ENCODE measurements around the gene PHF20.

PHF20 gene

GRCh38 chr20:35726842-35727711 lies 44.7 kb upstream of the PHF20 start:
- peak overlapping the region; percentile 80 for H4K12ac ChIP-seq (ENCODE audit: low read depth, low read length)
- H2AK5ac ChIP-seq (ENCODE audit: low read length) = no peak overlapping the region
- H4K91ac ChIP-seq (ENCODE audit: low read depth, low read length) = no peak overlapping the region
- no peak overlapping the region for H4K8ac ChIP-seq (ENCODE audit: low read depth, low read length)
- no peak overlapping the region for H2BK5ac ChIP-seq (ENCODE audit: low read depth, low read length, poor library complexity)
- peaks cover 50 to 62% of the 10 kb centered on the region in 2 experiments for H3K36me3 ChIP-seq (ENCODE audit: control insufficient read depth in 1 of 2, insufficient read depth in 2 of 2, low read length in 2 of 2)
- no CpG with 5 or more reads among the region's 20 CpGs for WGBS (ENCODE audit: extremely low coverage, insufficient coverage, insufficient read length)
- H3K27ac ChIP-seq (ENCODE audit: low read depth, low read length) = no peak overlapping the region
- no peak overlapping the region for H3K9ac ChIP-seq (ENCODE audit: low read length)
- H3K9me3 ChIP-seq (ENCODE audit: insufficient read depth, low read depth, low read length) = no peaks in the 10 kb centered on the region
- H3K4ac ChIP-seq (ENCODE audit: low read depth, low read length) = peak overlapping the region; percentile 72
- no peaks in the 10 kb centered on the region for H3K4me1 ChIP-seq (ENCODE audit: control insufficient read depth in 1 of 2, insufficient read depth in 2 of 2, low read length in 2 of 2)
- DNase-seq = no peak
- H3K4me2 ChIP-seq (ENCODE audit: low read length) = no peak overlapping the region
- no peak overlapping the region for H3K14ac ChIP-seq (ENCODE audit: low read length)
- peaks cover 2% of the 10 kb centered on the region for H3K79me2 ChIP-seq (ENCODE audit: control insufficient read depth, insufficient read depth, low read length, poor library complexity)
- no peak overlapping the region for H2BK120ac ChIP-seq (ENCODE audit: insufficient read depth, low read length, poor library complexity)
- H3K18ac ChIP-seq (ENCODE audit: low read length) = no peak overlapping the region
- no peak overlapping the region for H3K4me3 ChIP-seq (ENCODE audit: low read depth, low read length)
- H2AFZ ChIP-seq (ENCODE audit: insufficient read depth, low read length, poor library complexity) = no peak overlapping the region
- H3K23ac ChIP-seq (ENCODE audit: low read length) = no peak overlapping the region
- no peaks in the 10 kb centered on the region for H3K79me1 ChIP-seq (ENCODE audit: low read length)
- no peak overlapping the region for H2BK12ac ChIP-seq (ENCODE audit: low read length)
- H3K27me3 ChIP-seq (ENCODE audit: insufficient read depth, low read length) = no peaks in the 10 kb centered on the region

GRCh38 chr20:35729283-35729807 lies 42.5 kb upstream of the PHF20 start:
- peaks cover 44 to 57% of the 10 kb centered on the region in 2 experiments for H3K36me3 ChIP-seq (ENCODE audit: control insufficient read depth in 1 of 2, insufficient read depth in 2 of 2, low read length in 2 of 2)
- H3K9ac ChIP-seq (ENCODE audit: low read length) = no peak overlapping the region
- peaks cover 7% of the 10 kb centered on the region for H3K79me2 ChIP-seq (ENCODE audit: control insufficient read depth, insufficient read depth, low read length, poor library complexity)
- DNase-seq = no peak
- H4K12ac ChIP-seq (ENCODE audit: low read depth, low read length) = no peak overlapping the region
- H3K27ac ChIP-seq (ENCODE audit: low read depth, low read length) = no peak overlapping the region
- H3K14ac ChIP-seq (ENCODE audit: low read length) = no peak overlapping the region
- no peak overlapping the region for H3K23ac ChIP-seq (ENCODE audit: low read length)
- no peak overlapping the region for H3K4me3 ChIP-seq (ENCODE audit: low read depth, low read length)
- no peak overlapping the region for H2BK5ac ChIP-seq (ENCODE audit: low read depth, low read length, poor library complexity)
- no peak overlapping the region for H2BK120ac ChIP-seq (ENCODE audit: insufficient read depth, low read length, poor library complexity)
- H3K9me3 ChIP-seq (ENCODE audit: insufficient read depth, low read depth, low read length) = no peaks in the 10 kb centered on the region
- no peaks in the 10 kb centered on the region for H3K79me1 ChIP-seq (ENCODE audit: low read length)
- no peak overlapping the region for H3K4ac ChIP-seq (ENCODE audit: low read depth, low read length)
- H4K91ac ChIP-seq (ENCODE audit: low read depth, low read length) = no peak overlapping the region
- no CpG with 5 or more reads among the region's 7 CpGs for WGBS (ENCODE audit: extremely low coverage, insufficient coverage, insufficient read length)
- H3K18ac ChIP-seq (ENCODE audit: low read length) = no peak overlapping the region
- H2AFZ ChIP-seq (ENCODE audit: insufficient read depth, low read length, poor library complexity) = no peak overlapping the region
- no peaks in the 10 kb centered on the region for H3K27me3 ChIP-seq (ENCODE audit: insufficient read depth, low read length)
- no peak overlapping the region for H3K4me2 ChIP-seq (ENCODE audit: low read length)
- H2BK12ac ChIP-seq (ENCODE audit: low read length) = no peak overlapping the region
- no peaks in the 10 kb centered on the region for H3K4me1 ChIP-seq (ENCODE audit: control insufficient read depth in 1 of 2, insufficient read depth in 2 of 2, low read length in 2 of 2)
- H4K8ac ChIP-seq (ENCODE audit: low read depth, low read length) = no peak overlapping the region
- H2AK5ac ChIP-seq (ENCODE audit: low read length) = no peak overlapping the region

- no CpG with 5 or more reads among the region's 2 CpGs for WGBS (ENCODE audit: extremely low coverage, insufficient coverage, insufficient read length)
- H4K8ac ChIP-seq (ENCODE audit: low read depth, low read length) = no peak overlapping the region
Measured at GRCh38 chr20:35729836-35730582, 41.8 kb upstream of the PHF20 start.

GRCh38 chr20:35730583-35731468 lies 41.0 kb upstream of the PHF20 start:
- H3K4me3 ChIP-seq (ENCODE audit: low read depth, low read length) = no peak overlapping the region
- H3K4ac ChIP-seq (ENCODE audit: low read depth, low read length) = no peak overlapping the region
- no peak for DNase-seq
- H2BK12ac ChIP-seq (ENCODE audit: low read length) = no peak overlapping the region
- no peak overlapping the region for H3K27ac ChIP-seq (ENCODE audit: low read depth, low read length)
- no peak overlapping the region for H3K23ac ChIP-seq (ENCODE audit: low read length)
- H2AK5ac ChIP-seq (ENCODE audit: low read length) = no peak overlapping the region
- no peak overlapping the region for H4K91ac ChIP-seq (ENCODE audit: low read depth, low read length)
- no peaks in the 10 kb centered on the region for H3K9me3 ChIP-seq (ENCODE audit: insufficient read depth, low read depth, low read length)
- H3K36me3 ChIP-seq (ENCODE audit: control insufficient read depth in 1 of 2, insufficient read depth in 2 of 2, low read length in 2 of 2) = peaks cover 37 to 51% of the 10 kb centered on the region in 2 experiments
- H2BK5ac ChIP-seq (ENCODE audit: low read depth, low read length, poor library complexity) = no peak overlapping the region
- H4K12ac ChIP-seq (ENCODE audit: low read depth, low read length) = no peak overlapping the region
- H3K9ac ChIP-seq (ENCODE audit: low read length) = no peak overlapping the region
- H4K8ac ChIP-seq (ENCODE audit: low read depth, low read length) = no peak overlapping the region
- no peak overlapping the region for H2BK120ac ChIP-seq (ENCODE audit: insufficient read depth, low read length, poor library complexity)
- H3K4me1 ChIP-seq (ENCODE audit: control insufficient read depth in 1 of 2, insufficient read depth in 2 of 2, low read length in 2 of 2) = no peaks in the 10 kb centered on the region
- peaks cover 5% of the 10 kb centered on the region for H3K79me2 ChIP-seq (ENCODE audit: control insufficient read depth, insufficient read depth, low read length, poor library complexity)
- H3K4me2 ChIP-seq (ENCODE audit: low read length) = no peak overlapping the region
- no CpG with 5 or more reads among the region's 4 CpGs for WGBS (ENCODE audit: extremely low coverage, insufficient coverage, insufficient read length)
- no peak overlapping the region for H2AFZ ChIP-seq (ENCODE audit: insufficient read depth, low read length, poor library complexity)
- H3K18ac ChIP-seq (ENCODE audit: low read length) = no peak overlapping the region
- no peak overlapping the region for H3K14ac ChIP-seq (ENCODE audit: low read length)
- no peaks in the 10 kb centered on the region for H3K79me1 ChIP-seq (ENCODE audit: low read length)
- H3K27me3 ChIP-seq (ENCODE audit: insufficient read depth, low read length) = no peaks in the 10 kb centered on the region

More at GRCh38 chr20:35729836-35730582, 41.8 kb upstream of the PHF20 start:
- DNase-seq = no peak
- Histone ChIP-seq H3K18ac (ENCODE audit: low read length) (no peak overlapping the region), H3K36me3 (ENCODE audit: control insufficient read depth in 1 of 2, insufficient read depth in 2 of 2, low read length in 2 of 2) (peaks cover 44 to 55% of the 10 kb centered on the region in 2 experiments), H4K12ac (ENCODE audit: low read depth, low read length) (no peak overlapping the region), H3K27me3 (ENCODE audit: insufficient read depth, low read length) (no peaks in the 10 kb centered on the region), H3K23ac (ENCODE audit: low read length) (no peak overlapping the region), H4K91ac (ENCODE audit: low read depth, low read length) (no peak overlapping the region), H2BK120ac (ENCODE audit: insufficient read depth, low read length, poor library complexity) (no peak overlapping the region), H2BK12ac (ENCODE audit: low read length) (no peak overlapping the region), H2AK5ac (ENCODE audit: low read length) (no peak overlapping the region), H3K27ac (ENCODE audit: low read depth, low read length) (no peak overlapping the region), H3K9ac (ENCODE audit: low read length) (no peak overlapping the region), H3K79me1 (ENCODE audit: low read length) (no peaks in the 10 kb centered on the region), H3K14ac (ENCODE audit: low read length) (no peak overlapping the region), H2AFZ (ENCODE audit: insufficient read depth, low read length, poor library complexity) (no peak overlapping the region), H3K4me1 (ENCODE audit: control insufficient read depth in 1 of 2, insufficient read depth in 2 of 2, low read length in 2 of 2) (no peaks in the 10 kb centered on the region), H3K4me3 (ENCODE audit: low read depth, low read length) (no peak overlapping the region), H2BK5ac (ENCODE audit: low read depth, low read length, poor library complexity) (no peak overlapping the region), H3K79me2 (ENCODE audit: control insufficient read depth, insufficient read depth, low read length, poor library complexity) (peaks cover 7% of the 10 kb centered on the region), H3K4ac (ENCODE audit: low read depth, low read length) (no peak overlapping the region), H3K4me2 (ENCODE audit: low read length) (no peak overlapping the region), H3K9me3 (ENCODE audit: insufficient read depth, low read depth, low read length) (no peaks in the 10 kb centered on the region)
